ENCODE measurements around the gene TMEM134.

TMEM134 gene

DNA sequence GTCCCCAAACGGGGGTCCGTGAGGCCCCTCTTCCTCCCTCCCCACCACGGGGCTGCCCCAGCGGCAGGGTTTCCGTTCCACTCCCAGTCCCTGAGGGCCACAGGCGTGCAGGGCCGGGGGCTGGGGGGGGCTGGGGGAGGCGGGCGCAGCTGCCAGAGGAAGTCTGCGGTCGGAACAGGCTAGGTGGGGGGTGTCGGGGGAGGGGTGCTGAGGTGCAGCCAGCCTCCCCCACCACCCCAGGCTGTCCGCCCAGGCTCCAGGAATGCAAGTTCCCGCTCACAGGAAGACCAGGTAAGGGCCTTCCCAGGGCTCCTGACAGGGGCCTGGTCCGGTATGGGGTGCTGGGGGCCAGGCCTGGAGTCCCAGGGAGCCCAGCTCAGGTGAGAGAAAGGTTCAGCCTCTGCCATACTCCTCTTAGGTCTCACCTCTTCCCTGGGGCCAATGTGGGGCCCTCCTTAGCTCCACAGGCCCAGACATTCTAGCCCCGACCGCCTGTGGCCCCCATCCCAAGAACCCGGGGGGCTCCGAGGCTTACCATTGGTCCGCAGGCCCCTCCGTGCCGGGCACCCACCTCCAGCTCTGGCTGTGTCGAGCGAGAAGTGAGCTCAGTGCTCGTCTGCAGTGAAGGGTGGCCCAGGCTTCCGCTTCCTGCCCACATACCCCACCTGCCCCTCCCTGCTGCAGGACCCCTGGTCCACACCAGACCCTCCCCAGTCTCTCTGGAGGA is 31.8 kb downstream of the TMEM134 start, which contains the start of gene PTPRCAP:
Gene PTPRCAP (minus strand): TSS at position 601 of the 727 bp plus-strand sequence. CDS start 63 bp downstream, at position 538.
- no peak within 1 kb of the TSS for H3K4me3 ChIP-seq (ENCODE audit: low read length)
- no peak for DNase-seq (ENCODE audit: low read depth)

DNA sequence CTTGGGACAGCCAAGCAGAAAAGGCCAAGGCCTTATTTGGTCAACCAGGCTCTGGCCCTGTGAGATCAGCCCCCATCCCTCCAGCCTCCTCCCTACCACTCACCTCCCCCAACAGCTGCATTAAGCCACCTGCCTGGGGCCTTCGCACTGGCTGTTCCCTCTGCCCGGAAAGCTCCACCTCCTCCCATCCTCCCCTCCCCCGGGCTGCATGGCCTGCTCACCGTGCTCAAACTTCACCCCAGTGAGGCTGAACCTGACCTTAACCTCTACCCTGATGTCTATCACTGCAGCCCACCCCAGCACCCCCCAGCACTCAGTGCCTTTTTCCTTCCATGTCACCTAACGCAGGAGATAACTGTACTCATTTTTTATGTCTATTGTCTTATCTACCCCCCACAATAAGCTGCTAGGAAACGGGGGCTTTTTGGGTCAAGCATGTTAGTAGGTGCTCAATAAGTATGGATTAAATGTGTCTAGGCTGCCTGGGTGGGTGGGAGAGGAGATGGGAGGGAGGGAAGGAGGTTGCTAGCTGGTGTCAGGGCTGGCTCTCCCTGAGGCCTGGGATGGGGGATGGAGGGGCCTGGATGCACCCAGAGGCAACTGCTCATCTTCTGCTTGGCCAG is 32.5 kb downstream of the TMEM134 start:
- no peak overlapping the region for H3K4me3 ChIP-seq (ENCODE audit: low read length)

More for the DNA sequence above, 31.8 kb downstream of the TMEM134 start, which contains the start of gene PTPRCAP:
- TF ChIP-seq, protein P1, sequence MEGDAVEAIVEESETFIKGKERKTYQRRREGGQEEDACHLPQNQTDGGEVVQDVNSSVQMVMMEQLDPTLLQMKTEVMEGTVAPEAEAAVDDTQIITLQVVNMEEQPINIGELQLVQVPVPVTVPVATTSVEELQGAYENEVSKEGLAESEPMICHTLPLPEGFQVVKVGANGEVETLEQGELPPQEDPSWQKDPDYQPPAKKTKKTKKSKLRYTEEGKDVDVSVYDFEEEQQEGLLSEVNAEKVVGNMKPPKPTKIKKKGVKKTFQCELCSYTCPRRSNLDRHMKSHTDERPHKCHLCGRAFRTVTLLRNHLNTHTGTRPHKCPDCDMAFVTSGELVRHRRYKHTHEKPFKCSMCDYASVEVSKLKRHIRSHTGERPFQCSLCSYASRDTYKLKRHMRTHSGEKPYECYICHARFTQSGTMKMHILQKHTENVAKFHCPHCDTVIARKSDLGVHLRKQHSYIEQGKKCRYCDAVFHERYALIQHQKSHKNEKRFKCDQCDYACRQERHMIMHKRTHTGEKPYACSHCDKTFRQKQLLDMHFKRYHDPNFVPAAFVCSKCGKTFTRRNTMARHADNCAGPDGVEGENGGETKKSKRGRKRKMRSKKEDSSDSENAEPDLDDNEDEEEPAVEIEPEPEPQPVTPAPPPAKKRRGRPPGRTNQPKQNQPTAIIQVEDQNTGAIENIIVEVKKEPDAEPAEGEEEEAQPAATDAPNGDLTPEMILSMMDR (conservative IDR thresholded peaks at IDR 0.05; ENCODE audit: low read depth, low read length) = no peak

DNA sequence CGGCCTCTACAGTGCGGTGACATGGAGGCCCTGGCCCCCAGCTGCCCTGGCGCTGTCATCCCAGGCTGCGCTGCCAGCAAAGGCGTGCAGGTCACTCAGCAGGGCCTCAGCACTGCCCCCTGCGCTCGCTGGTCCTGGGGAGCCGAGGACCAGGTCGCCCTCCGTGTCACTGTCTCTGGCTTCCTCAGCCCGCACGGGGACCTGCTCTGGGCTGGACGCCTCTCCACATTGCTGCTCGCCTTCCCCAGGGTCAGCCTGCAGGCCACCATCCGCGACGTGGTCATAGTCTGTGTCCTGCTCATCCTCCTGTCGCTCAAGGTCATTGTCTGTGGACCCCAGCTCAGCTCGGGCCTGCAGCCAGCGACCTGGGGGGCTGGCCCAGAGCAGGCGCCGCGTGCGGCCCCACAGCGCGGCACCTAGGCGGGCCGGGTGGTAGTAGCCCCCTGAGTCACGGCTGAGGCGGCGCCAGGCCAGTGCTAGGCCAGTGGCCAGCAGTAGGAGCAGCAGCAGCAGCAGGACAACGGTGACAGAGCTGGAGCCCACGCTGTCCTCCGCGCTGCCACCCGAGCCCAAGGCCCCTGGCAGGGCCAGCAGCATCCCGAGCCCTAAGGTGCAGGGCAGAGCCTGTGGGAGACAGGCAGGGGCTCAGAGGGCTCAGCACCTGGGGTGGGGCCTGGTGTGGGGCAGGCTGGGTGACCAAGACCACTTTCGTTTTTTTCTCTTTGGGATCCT is 33.2 kb downstream of the TMEM134 start:
- TF ChIP-seq, protein P1 (conservative IDR thresholded peaks at IDR 0.05; ENCODE audit: low read depth, low read length) = no peak
- DNase-seq (ENCODE audit: low read depth) = no peak
- H3K4me3 ChIP-seq (ENCODE audit: low read length) = no peak overlapping the region

More for the DNA sequence above, 32.5 kb downstream of the TMEM134 start:
- no peak for DNase-seq (ENCODE audit: low read depth)
- TF ChIP-seq, protein P1 (conservative IDR thresholded peaks at IDR 0.05; ENCODE audit: low read depth, low read length) = no peak

DNA sequence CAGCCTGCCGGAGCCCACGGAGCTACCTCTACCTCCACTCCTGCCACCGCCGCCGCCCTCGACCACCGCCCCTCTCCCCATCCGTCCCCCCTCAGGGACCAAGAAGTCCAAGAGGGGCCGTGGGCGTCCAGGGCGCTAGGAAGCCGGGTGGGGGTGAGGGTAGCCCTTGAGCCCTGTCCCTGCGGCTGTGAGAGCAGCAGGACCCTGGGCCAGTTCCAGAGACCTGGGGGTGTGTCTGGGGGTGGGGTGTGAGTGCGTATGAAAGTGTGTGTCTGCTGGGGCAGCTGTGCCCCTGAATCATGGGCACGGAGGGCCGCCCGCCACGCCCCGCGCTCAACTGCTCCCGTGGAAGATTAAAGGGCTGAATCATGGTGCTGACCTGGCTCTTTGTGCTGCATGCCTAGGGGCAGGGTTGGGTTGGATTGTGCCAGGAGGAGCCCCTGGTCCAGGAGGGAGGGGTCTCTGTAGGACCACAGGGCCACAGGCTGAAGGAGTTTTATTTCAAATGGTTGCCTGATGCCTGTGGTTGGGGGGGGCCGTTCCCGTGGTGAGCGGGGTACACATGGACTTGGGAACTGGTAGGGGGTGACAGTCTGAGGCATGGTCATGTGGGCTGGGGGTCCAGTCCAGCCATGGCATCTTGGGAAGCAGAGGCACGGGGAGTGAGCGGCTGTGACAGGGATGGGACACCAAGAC is 33.9 kb downstream of the TMEM134 start:
- TF ChIP-seq, protein P1 (conservative IDR thresholded peaks at IDR 0.05; ENCODE audit: low read depth, low read length) = no peak
- no peak overlapping the region for H3K4me3 ChIP-seq (ENCODE audit: low read length)
- no peak for DNase-seq (ENCODE audit: low read depth)

DNA sequence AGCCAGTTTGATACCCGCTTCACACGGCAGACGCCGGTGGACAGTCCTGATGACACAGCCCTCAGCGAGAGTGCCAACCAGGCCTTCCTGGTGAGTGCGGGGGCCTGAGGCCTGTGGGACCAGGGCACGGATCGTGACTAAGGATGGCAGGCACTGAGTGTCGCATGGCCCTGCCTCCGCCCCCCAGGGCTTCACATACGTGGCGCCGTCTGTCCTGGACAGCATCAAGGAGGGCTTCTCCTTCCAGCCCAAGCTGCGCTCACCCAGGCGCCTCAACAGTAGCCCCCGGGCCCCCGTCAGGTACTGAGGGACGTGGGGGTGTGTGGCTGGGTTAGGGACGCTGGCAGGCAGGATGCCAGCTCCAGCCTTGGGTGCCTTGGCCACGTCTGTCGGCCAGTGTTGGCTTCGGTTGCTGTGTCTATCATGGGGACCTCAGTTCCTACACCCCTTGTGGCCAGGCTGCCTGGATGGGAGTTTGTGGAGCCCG is 34.6 kb downstream of the TMEM134 start:
- no peak overlapping the region for H3K4me3 ChIP-seq (ENCODE audit: low read length)
- no peak for DNase-seq (ENCODE audit: low read depth)
- TF ChIP-seq, protein P1 (conservative IDR thresholded peaks at IDR 0.05; ENCODE audit: low read depth, low read length) = no peak

DNA sequence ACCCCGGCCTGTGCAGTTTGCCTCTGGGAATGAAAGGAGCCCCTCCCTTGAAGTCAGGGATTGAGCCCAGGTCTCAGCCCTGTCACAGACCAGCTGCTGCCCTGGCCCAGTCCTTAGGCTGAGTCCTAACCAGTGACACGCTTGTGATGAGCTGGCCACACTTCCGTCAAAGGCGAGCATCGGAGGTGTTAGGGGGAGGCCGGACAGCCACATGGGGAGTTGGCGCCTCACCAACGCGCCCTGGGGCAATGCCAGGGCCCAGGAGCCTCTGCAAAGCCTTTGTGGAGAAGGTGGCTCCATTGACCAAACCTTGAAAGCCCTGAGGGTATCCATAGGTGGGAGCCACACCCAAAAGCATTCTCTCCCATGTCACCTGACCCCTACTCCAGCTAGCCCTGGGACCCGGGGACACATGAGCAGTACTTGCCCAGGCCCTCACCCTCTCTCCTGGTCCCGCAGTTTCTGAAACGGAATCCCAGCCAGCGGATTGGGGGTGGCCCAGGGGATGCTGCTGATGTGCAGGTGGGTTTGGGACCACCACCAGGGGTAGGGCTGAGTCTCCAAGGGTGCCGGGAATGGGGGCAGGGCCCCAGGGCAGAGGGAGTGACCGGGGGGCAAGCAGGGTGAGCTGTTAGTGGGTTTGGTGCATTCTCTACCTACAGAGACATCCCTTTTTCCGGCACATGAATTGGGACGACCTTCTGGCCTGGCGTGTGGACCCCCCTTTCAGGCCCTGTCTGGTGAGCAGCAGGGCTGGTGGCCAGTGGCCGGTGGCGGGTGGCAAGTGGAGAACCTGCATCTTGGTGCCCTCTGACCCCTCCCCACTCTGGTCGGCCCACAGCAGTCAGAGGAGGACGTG is 35.3 kb downstream of the TMEM134 start:
- TF ChIP-seq, protein P1 (conservative IDR thresholded peaks at IDR 0.05; ENCODE audit: low read depth, low read length) = no peak
- no peak overlapping the region for H3K4me3 ChIP-seq (ENCODE audit: low read length)
- no peak for DNase-seq (ENCODE audit: low read depth)
